Pancreas (tissue), 10 donors: ENCODE data around the gene IFI27L1. TPM values are rescaled to one million over a fixed set of nuclear protein-coding genes. Genes with fewer than 3 reads are reported as not detected.
"Not testable (repeated sequence)": the region's sequence is repeated elsewhere in the genome, so short reads cannot be mapped to it uniquely, and the experiment has no call there.

Source experiments
- ATAC-seq, 4 donors: fragments of 200-7000 bp; cut with Tn5 transposase; one replicate each; pipeline versions ENCODE4 v1.8.0 to v1.9.1; 2020; ENCODE audit warnings: mild to moderate bottlenecking in 4 of 4, moderate library complexity in 4 of 4
- DNase-seq, 6 donors: peaks; one replicate each; pipeline ENCODE4 v3.0.0-alpha.2; 2020
- FAIRE-seq: peaks from 2 replicates; lab custom pipeline; 2012; peaks lifted over from hg19 to GRCh38; lab: Jason Lieb, UNC
- H3K27ac ChIP-seq, 4 donors: fragments of 200-600 bp; sonication (generic); 1 replicate in 3 of 4; 2 replicates in 1 of 4; pipeline versions ENCODE4 v1.5.0 to v1.8.0; 2020
- H3K27me3 ChIP-seq, 4 donors: fragments of 200-600 bp; one replicate each; pipeline ENCODE4 v1.8.0; 2021
- H3K36me3 ChIP-seq, 3 donors: fragments of 200-600 bp; sonication (generic) in 1 of 3; one replicate each; pipeline versions ENCODE4 v1.5.0 to v1.8.0; 2020 to 2021
- H3K4me1 ChIP-seq, 3 donors: fragments of 200-600 bp; one replicate each; pipeline ENCODE4 v1.8.0; 2021
- H3K4me3 ChIP-seq, 4 donors: fragments of 200-600 bp; sonication (generic) in 2 of 4; one replicate each; pipeline versions ENCODE4 v1.5.0 to v1.8.0; 2020 to 2021
- H3K9me3 ChIP-seq, 4 donors: fragments of 200-600 bp; one replicate each; pipeline ENCODE4 v1.8.0; 2021
- WGBS, 2 donors: extraction: QIAGEN DNeasy Blood & Tissue Kit; methylation state at CpG; one replicate each; pipeline ENCODE4 v1.1.7; 2013; 5-methylcytosine and 5-hydroxymethylcytosine counted together
- intact Hi-C, 3 donors: fragments of 100-400 bp; cut with DNase I; formaldehyde crosslinking; loops; one replicate each; pipeline versions ENCODE4 v1.11.1 to v1.14.2; 2022
- polyA plus RNA-seq, 2 donors: library from polyadenylated mRNA; stranded (reverse); fragments of 200-250 nt; gene quantifications; one replicate each; pipeline ENCODE4 v1.2.3, GENCODE V29; 2013
- total RNA-seq, 6 donors: library from RNA; stranded (reverse); fragmentation: NEBNext Ultra II Directional in 4 of 6; extraction: Animal tissue kit (Norgen Biotek cat#: 25700) in 4 of 6; gene quantifications; one replicate each; pipeline versions ENCODE4 v1.2.1 to v1.2.4, GENCODE V29; 2021 to 2023
- TF ChIP-seq, protein P1 (sequence below), 4 donors: fragments of 200-600 bp; sonication (generic) in 3 of 4; IDR thresholded peaks; one replicate each; pipeline versions ENCODE4 v1.5.0 to v1.8.0; 2021; ENCODE audit warnings: antibody characterized with exemption in 4 of 4
- donor health status: healthy with polysubstance abuse.
- donor health status: DM: no; HTN: no; CAD: no; lungs with moderate emphysema.
- donor health status: DM: no; HTN: no; CAD: no.
- donor health status: control.
- donor health status: control.
- donor health status: Bipolar disorder and iron deficiency.
- donor health status: DM: yes; HTN: yes; CAD: no.
- donor health status: DM: no; HTN: no; CAD: no.
- donor health status: DM: no; HTN: no; CAD: no.
- donor health status: DM: yes; HTN: yes; CAD: no.

IFI27L1 gene
- total and polyA plus RNA-seq, 8 donors: 3.8 to 14.3 (median 7.7) TPM

DNA sequence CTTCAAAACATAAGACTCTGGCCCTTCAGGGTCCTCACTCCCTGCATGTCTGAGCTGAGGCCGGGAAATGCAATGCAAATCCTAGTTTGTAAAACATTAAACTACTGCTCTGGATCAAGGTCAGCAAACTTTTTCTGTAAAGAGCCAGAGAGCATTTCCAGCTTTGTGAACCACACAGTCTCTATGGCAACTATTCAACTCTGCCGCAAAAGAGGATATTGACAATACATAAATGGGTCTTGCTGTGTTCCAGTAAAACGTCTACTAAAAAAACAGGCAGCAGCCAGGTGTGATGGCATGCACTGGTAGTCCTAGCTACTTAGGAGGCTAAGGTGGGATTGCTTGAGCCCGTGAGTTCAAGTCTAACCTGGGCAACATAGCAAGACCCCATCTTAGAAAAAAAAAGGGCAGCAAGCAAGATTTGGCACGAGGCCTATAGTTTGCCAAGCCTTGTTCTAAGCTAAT lies 22.4 kb upstream of the IFI27L1 start:
- Histone ChIP-seq H3K27ac (peak overlapping the region; percentile 13 to 76 (median 51)), H3K4me3 (no peak overlapping the region), H3K27me3 (no peaks in the 10 kb centered on the region), H3K36me3 (peaks cover 0 to 60% (median 25%) of the 10 kb centered on the region in 3 donors), H3K9me3 (no peaks in the 10 kb centered on the region), H3K4me1 (peaks cover 27 to 62% (median 51%) of the 10 kb centered on the region in 3 donors)
- peak; percentile 82 to 90 (median 87) for ATAC-seq
- 25 to 26% methylated on average over 5 of the region's 5 CpGs for WGBS, 2 donors
- FAIRE-seq: no peak
- TF ChIP-seq, protein P1, sequence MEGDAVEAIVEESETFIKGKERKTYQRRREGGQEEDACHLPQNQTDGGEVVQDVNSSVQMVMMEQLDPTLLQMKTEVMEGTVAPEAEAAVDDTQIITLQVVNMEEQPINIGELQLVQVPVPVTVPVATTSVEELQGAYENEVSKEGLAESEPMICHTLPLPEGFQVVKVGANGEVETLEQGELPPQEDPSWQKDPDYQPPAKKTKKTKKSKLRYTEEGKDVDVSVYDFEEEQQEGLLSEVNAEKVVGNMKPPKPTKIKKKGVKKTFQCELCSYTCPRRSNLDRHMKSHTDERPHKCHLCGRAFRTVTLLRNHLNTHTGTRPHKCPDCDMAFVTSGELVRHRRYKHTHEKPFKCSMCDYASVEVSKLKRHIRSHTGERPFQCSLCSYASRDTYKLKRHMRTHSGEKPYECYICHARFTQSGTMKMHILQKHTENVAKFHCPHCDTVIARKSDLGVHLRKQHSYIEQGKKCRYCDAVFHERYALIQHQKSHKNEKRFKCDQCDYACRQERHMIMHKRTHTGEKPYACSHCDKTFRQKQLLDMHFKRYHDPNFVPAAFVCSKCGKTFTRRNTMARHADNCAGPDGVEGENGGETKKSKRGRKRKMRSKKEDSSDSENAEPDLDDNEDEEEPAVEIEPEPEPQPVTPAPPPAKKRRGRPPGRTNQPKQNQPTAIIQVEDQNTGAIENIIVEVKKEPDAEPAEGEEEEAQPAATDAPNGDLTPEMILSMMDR (IDR thresholded peaks at IDR 0.05): no peak
- DNase-seq: peak in 3 of 6 donors; percentile 55 to 78 (median 73)
- intact Hi-C loops: no loop called here

DNA sequence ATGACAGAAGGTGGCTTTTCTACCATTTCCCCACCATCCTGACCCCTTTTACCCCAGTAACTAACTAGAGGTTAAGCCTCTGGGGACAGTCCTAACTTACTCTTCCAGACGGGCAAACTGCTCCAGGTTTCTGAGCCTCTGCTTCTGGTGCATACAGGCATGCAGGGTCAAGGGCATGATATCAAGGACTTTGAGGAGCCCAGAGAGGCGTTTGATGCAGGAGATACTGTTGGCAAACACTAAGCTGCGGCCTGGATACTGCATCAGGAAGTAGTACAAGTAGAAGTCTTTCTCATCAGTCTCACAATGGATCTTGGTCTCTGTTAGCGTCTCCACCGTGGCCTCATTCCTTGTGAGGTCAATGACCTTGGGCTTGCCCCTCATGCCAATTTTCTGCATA lies 21.1 kb upstream of the IFI27L1 start:
- intact Hi-C loops: no loop called here
- TF ChIP-seq, protein P1 (IDR thresholded peaks at IDR 0.05): no peak
- DNase-seq (no peak), FAIRE-seq (no peak), ATAC-seq (peak in 1 of 4 donors; percentile 7)
- WGBS, 2 donors: 29 to 35% methylated on average over 5 of the region's 5 CpGs
- Histone ChIP-seq H3K4me1 (peaks cover 27 to 59% (median 51%) of the 10 kb centered on the region in 3 donors), H3K27ac (peak overlapping the region in 3 of 4 donors; percentile 31 to 76 (median 71)), H3K9me3 (no peaks in the 10 kb centered on the region), H3K27me3 (no peaks in the 10 kb centered on the region), H3K36me3 (peaks cover 0 to 51% (median 18%) of the 10 kb centered on the region in 3 donors), H3K4me3 (no peak overlapping the region)

DNA sequence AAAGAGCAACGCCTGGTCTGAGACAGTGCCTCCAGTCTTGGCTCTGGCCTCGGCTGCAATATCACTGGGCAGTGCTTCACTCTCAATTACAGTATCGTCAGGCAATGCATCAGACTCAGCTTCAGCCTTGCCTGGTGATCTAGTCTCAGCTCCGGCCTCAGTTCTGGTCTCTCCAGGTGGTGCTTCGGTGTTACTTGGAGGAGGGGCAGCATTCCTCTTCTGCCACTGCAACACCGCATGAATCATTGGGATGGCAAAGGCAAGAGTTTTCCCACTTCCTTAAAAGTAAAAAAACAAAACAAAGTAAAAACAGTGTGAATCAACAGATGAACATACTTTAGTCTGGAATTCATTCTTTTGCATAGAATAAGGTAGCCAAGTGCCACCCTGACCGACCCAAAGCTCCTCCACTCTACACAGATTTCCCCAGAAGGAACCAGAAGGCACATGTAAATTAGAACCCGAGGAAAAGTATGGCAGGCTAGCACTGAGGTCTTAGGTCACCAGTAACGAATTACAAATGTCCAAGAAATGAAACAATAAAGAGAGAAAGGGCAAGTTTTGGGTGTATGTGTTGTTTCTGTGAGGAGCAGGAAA lies 18.7 kb upstream of the IFI27L1 start:
- peak overlapping the region in 1 of 4 donors; percentile 34 for H3K27ac ChIP-seq
- intact Hi-C loops: no loop called here
- FAIRE-seq (no peak), DNase-seq (no peak), ATAC-seq (no peak)
- WGBS, 2 donors: 79 to 86% methylated on average over 9 of the region's 9 CpGs
- H3K4me3 ChIP-seq: no peak overlapping the region
- TF ChIP-seq, protein P1 (IDR thresholded peaks at IDR 0.05): no peak
- peaks cover 0 to 34% (median 7%) of the 10 kb centered on the region in 3 donors for H3K36me3 ChIP-seq
- H3K27me3 ChIP-seq: no peaks in the 10 kb centered on the region
- H3K9me3 ChIP-seq: no peaks in the 10 kb centered on the region
- H3K4me1 ChIP-seq: peaks cover 27 to 66% (median 56%) of the 10 kb centered on the region in 3 donors

DNA sequence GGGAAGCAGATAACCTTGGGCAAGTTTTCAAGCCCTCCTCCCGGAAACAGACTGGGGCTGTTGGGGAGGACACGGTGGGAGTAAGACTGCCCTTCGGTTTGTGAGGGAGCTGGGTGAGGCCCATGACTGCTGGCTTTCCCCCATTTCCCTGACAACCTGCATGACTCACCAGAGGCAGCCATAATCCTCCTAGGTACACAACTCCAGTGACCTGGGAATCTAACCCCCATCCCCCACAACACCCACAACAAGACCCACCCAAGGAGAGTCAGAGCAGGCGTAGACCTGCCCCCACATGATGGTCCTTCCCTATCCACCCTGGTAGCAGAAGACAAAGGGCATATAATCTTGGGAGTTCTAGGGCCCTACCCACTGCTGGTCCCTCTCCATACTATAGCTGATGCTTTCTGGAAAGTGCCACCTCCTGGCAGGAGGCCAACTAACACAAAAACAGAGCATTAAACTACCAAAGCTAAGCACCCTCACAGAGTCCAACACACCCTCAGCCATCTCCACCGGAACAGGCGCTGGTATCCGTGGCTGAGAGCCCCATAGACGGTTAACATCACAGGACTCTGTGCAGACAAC lies 14.9 kb upstream of the IFI27L1 start:
- Histone ChIP-seq H3K27me3 (no peaks in the 10 kb centered on the region), H3K4me1 (peaks cover 7 to 38% (median 27%) of the 10 kb centered on the region in 3 donors), H3K27ac (peak overlapping the region; percentile 28 to 83 (median 53)), H3K9me3 (no peaks in the 10 kb centered on the region), H3K36me3 (peaks cover 0 to 17% (median 3%) of the 10 kb centered on the region in 3 donors), H3K4me3 (no peak overlapping the region)
- intact Hi-C loops: no loop called here
- ATAC-seq (peak; percentile 82 to 91 (median 86)), DNase-seq (peak in 4 of 6 donors; percentile 41 to 65 (median 44)), FAIRE-seq (no peak)
- 60% methylated on average over 8 of the region's 8 CpGs for WGBS, 2 donors
- TF ChIP-seq, protein P1 (IDR thresholded peaks at IDR 0.05): no peak

DNA sequence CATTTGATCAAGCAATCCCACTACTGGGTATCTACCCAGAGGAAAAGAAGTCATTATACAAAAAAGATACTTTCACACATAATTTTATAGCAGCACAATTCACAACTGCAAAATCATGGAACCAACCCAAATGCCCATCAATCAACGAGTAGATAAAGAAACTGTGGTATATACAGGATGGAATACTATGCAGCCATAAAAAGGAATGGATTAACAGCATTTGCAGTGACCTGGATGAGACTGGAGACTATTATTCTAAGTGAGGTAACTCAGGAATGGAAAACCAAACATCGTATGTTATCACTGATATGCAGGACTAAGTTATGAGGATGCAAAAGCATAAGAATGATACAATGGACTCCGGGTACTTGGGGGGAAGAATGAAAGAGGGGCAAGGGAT lies 9.0 kb upstream of the IFI27L1 start:
- intact Hi-C loops, H3K36me3 ChIP-seq, FAIRE-seq, H3K27me3 ChIP-seq, ATAC-seq, DNase-seq, H3K4me3 ChIP-seq, H3K27ac ChIP-seq, H3K9me3 ChIP-seq: not testable (repeated sequence)
- 88 to 95% methylated on average over 3 of the region's 3 CpGs for WGBS, 2 donors
- peaks cover 0 to 15% (median 8%) of the 10 kb centered on the region in 3 donors for H3K4me1 ChIP-seq
